ENCODE measurements around the gene NKD1. TPM values are rescaled to one million over a fixed set of nuclear protein-coding genes. Genes with fewer than 3 reads are reported as not detected.

NKD1 gene
- total RNA-seq, 1 experiment from 2014 or later: 11.4 TPM

DNA sequence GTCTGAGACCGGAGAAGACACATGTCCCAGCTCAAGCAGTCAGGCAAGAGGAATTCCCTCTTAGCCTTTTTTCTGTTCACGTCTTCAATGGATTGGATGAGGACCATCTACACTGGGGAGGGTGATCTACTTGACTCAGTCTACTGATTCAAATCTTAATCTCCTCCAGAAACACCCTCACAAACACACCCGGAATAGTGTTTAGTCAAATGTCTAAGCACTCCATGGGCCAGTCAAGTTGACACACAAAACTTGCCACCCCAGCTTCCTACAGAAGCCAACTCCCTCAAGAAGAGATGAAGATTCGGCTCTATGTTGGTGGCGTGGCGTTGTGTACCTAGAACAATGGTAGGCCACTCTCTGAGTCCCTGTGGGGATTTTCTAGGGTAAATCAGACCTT lies 22.5 kb upstream of the NKD1 start:
- POLR2A ChIA-PET: no interaction called here
- BruUV-seq (replicated peaks): no TSS peak
- H3K36me3 ChIP-seq (ENCODE audit: control insufficient read depth in 1 of 2, insufficient read depth in 2 of 2, low read length in 2 of 2): no peaks in the 10 kb centered on the region

More for the DNA sequence above, 22.5 kb upstream of the NKD1 start:
- H3K9ac ChIP-seq (ENCODE audit: low read length): no peak overlapping the region
- H3K4me2 ChIP-seq (ENCODE audit: low read length): no peak overlapping the region
- peaks cover 0 to 2% of the 10 kb centered on the region in 2 experiments; a peak in 1 of 4 replicates for H3K4me1 ChIP-seq (ENCODE audit: control insufficient read depth in 1 of 2, insufficient read depth in 2 of 2, low read length in 2 of 2)
- DNase-seq (ENCODE audit: low read depth, low spot score) (no peak), ATAC-seq (no peak)
- H4K20me1 ChIP-seq (ENCODE audit: insufficient read depth): no peaks in the 10 kb centered on the region
- no peak overlapping the region for H3K27ac ChIP-seq (ENCODE audit: low read depth, low read length)
- peaks cover 12% of the 10 kb centered on the region for H3K27me3 ChIP-seq (ENCODE audit: insufficient read depth, low read length)
- no peak overlapping the region for H2AFZ ChIP-seq (ENCODE audit: low read depth, low read length, poor library complexity, severe bottlenecking)
- H3K4me3 ChIP-seq (replicated peaks in 1 of 2; ENCODE audit: low read depth in 1 of 2, low read length in 2 of 2): no peak overlapping the region
- intact Hi-C loops (cut with micrococcal nuclease): no loop called here
- no peaks in the 10 kb centered on the region for H3K9me2 ChIP-seq (ENCODE audit: insufficient read depth)
- H3K9me3 ChIP-seq (ENCODE audit: control insufficient read depth in 1 of 2, insufficient read depth in 1 of 2, low read depth in 1 of 2, low read length in 2 of 2): peaks cover 0 to 8% of the 10 kb centered on the region in 2 experiments; a peak in 1 of 4 replicates
- TF ChIP-seq CBX3 (IDR thresholded peaks at IDR 0.05; ENCODE audit: low read depth) (no peak), EGR1 (IDR thresholded peaks at IDR 0.05; ENCODE audit: low read depth) (no peak), JUND (IDR thresholded peaks at IDR 0.05) (no peak), RAD21 (IDR thresholded peaks at IDR 0.05; ENCODE audit: low read depth) (no peak), ZNF274 (IDR thresholded peaks at IDR 0.05; ENCODE audit: low read depth, low read length) (no peak), EZH2phosphoT487 (IDR thresholded peaks at IDR 0.05; ENCODE audit: borderline replicate concordance) (no peak), ELF1 (IDR thresholded peaks at IDR 0.05; ENCODE audit: borderline replicate concordance, low read depth) (no peak), SRF (IDR thresholded peaks at IDR 0.05; ENCODE audit: low read depth) (no peak), EZH2 (IDR thresholded peaks at IDR 0.05) (no peak), SP1 (IDR thresholded peaks at IDR 0.05; ENCODE audit: low read depth) (no peak)
- TF ChIP-seq, protein P1, sequence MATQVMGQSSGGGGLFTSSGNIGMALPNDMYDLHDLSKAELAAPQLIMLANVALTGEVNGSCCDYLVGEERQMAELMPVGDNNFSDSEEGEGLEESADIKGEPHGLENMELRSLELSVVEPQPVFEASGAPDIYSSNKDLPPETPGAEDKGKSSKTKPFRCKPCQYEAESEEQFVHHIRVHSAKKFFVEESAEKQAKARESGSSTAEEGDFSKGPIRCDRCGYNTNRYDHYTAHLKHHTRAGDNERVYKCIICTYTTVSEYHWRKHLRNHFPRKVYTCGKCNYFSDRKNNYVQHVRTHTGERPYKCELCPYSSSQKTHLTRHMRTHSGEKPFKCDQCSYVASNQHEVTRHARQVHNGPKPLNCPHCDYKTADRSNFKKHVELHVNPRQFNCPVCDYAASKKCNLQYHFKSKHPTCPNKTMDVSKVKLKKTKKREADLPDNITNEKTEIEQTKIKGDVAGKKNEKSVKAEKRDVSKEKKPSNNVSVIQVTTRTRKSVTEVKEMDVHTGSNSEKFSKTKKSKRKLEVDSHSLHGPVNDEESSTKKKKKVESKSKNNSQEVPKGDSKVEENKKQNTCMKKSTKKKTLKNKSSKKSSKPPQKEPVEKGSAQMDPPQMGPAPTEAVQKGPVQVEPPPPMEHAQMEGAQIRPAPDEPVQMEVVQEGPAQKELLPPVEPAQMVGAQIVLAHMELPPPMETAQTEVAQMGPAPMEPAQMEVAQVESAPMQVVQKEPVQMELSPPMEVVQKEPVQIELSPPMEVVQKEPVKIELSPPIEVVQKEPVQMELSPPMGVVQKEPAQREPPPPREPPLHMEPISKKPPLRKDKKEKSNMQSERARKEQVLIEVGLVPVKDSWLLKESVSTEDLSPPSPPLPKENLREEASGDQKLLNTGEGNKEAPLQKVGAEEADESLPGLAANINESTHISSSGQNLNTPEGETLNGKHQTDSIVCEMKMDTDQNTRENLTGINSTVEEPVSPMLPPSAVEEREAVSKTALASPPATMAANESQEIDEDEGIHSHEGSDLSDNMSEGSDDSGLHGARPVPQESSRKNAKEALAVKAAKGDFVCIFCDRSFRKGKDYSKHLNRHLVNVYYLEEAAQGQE (IDR thresholded peaks at IDR 0.05; ENCODE audit: low read depth): no peak
- CTCF ChIA-PET: no interaction called here
- H3K79me2 ChIP-seq (ENCODE audit: insufficient read depth, low read length): no peaks in the 10 kb centered on the region
- RAD21 ChIA-PET (ENCODE audit: low non-redundant PET in 1 of 2, low total read pairs in 2 of 2, uncharacterized antibody in 2 of 2, unreplicated experiment in 2 of 2): no interaction called here
